Activated CD8-positive, alpha-beta memory T cell treated with anti-CD3 and anti-CD28 coated beads, Interleukin-2, amount 50 U/mL, for 48 hours (primary cell): ENCODE data around the gene CNTD1.

Experiments used
- DNase-seq: peaks from one replicate; pipeline ENCODE4 v3.0.0-alpha.2; 2020

The CNTD1 gene

GRCh38 chr17:42779936-42780850 is 18.5 kb upstream of the CNTD1 start, which contains the start of gene WNK4:
Gene WNK4, plus strand, starts transcription at chr17:42780610. Its CDS starts 89 bp downstream, at chr17:42780699.
- DNase-seq, result no peak

GRCh38 chr17:42780851-42781638 is 17.6 kb upstream of the CNTD1 start:
- no peak for DNase-seq

GRCh38 chr17:42781639-42782165 is 17.0 kb upstream of the CNTD1 start:
- DNase-seq, result no peak

- no peak for DNase-seq
These were observed 16.2 kb upstream of the CNTD1 start for GRCh38 chr17:42782166-42783061.

GRCh38 chr17:42783062-42783790 is 15.4 kb upstream of the CNTD1 start:
- no peak for DNase-seq

GRCh38 chr17:42783791-42784138 is 14.9 kb upstream of the CNTD1 start:
- no peak for DNase-seq

- no peak for DNase-seq
These were observed 14.3 kb upstream of the CNTD1 start for GRCh38 chr17:42784409-42784808.

- DNase-seq, result no peak
These were observed 13.7 kb upstream of the CNTD1 start for GRCh38 chr17:42784811-42785592.

GRCh38 chr17:42787266-42787665 is 11.4 kb upstream of the CNTD1 start:
- no peak for DNase-seq

GRCh38 chr17:42791948-42792347 is 6.7 kb upstream of the CNTD1 start:
- DNase-seq, result no peak

- DNase-seq, result no peak
These were observed 6.1 kb upstream of the CNTD1 start for GRCh38 chr17:42792545-42792944.

GRCh38 chr17:42795061-42795460 is 3.6 kb upstream of the CNTD1 start:
- DNase-seq, result no peak

GRCh38 chr17:42795465-42795864 is 3.2 kb upstream of the CNTD1 start:
- DNase-seq, result no peak

- DNase-seq, result no peak
These were observed 2.4 kb upstream of the CNTD1 start for GRCh38 chr17:42796066-42796758.

GRCh38 chr17:42797067-42798007 is 1.3 kb upstream of the CNTD1 start:
- DNase-seq, result no peak

- DNase-seq, result no peak
These were observed 664 bp upstream of the CNTD1 start for GRCh38 chr17:42798011-42798382.

GRCh38 chr17:42803074-42803883 is 4.6 kb downstream of the CNTD1 start:
- no peak for DNase-seq

GRCh38 chr17:42804918-42805367 is 6.3 kb downstream of the CNTD1 start:
- DNase-seq, result no peak
